HG03354 (cell line): ENCODE measurements around the gene ARHGEF18.

ENCODE experiments used
- ATAC-seq: cut with Tn5 transposase; IDR thresholded peaks from one replicate; pipeline ENCODE4 v1.9.1; 2021; ENCODE audit warnings: mild to moderate bottlenecking; ENCODE audit not compliant: unreplicated experiment, poor library complexity, severe bottlenecking

The ARHGEF18 gene

DNA sequence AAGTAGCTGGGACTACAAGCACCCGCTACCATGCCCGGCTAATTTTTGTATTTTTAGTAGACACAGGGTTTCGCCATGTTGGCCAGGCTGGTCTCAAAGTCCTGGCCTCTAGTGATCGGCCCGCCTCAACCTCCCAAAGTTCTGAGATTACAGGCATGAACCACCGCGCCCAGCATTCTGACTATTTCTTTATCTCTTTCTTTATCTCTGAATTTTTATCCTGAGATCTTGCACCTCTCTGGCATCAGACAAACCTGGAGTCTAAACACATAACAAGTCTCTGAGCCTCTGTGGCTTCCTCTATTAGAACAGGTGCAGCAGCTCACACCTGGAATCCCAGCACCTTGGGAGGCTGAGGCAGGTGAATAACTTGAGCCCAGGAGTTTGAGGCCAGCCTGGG lies 28.5 kb downstream of the ARHGEF18 start:
- no peak for ATAC-seq

DNA sequence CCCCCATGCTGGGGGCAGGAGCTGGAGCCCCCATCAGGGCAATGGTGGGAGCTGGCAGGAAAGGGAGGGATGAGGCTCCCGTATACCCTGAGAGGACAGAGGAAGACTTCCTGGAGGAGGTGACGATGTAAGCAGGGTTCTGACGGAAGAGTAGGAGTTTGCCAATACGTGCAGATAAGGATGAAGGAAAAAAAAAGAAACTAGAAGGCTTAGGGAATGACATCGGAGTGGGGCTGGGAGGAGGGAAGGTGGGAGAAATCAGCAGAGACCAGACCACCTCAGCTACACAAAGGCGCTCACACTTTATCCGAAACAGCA lies 32.3 kb downstream of the ARHGEF18 start:
- ATAC-seq = no peak

DNA sequence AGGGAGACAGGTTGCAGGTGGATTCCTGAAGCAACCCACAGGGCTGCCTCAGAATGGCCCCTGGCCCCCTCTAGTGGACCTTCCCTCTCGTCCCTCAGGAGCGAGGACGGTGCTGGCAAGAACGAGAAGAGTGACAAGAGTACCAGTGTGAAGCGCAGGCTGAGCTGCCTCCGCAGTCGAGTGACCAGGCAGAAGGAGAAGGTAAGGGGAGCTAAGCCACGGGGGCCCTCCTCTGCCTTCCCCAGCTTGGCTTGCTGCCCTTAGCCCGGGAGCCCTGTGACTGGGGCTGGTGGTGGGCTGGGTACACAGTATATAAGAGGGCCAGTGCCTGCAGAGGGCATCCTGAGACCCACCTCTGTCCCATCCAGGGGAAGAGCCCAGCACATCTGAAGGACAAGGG lies 34.0 kb downstream of the ARHGEF18 start:
- ATAC-seq = no peak

DNA sequence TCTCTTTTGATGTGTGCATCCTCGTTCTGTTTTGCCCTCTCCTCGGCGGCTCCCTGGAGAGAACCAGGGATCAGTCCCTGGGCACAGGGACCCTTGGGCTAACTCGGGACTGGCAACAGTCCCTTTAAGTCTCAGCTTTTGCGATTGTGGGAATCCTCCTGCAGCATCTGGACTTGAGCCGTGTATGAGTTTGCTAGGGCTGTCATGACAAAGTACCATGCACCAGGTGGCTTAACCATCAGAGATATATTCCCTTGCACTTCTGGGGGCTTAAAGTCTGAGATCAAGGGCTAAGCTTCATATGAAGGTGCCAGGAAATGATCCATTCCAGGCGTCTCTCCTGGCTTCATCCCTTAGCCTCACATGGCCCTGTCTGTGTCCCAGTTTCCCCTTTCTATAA lies 34.5 kb downstream of the ARHGEF18 start:
- no peak for ATAC-seq

DNA sequence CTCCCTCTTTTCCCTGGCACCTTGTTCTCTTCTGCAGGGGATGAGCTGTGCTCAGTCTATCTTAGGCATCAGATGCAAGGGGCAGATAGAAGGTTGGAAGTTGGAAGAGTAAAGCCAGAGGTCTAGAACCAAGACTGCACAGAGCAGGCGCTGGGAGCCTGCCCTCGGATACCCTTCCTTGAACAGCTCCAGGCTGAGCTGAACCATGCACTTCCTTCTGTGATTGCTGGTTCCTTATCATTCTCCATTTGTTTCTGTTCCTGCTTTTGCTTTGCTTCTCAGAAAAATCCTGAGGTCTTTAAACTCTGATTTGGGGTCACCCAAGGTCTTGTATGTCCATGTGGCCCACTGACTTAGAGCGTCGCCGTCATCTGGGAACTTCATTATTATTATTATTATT lies 36.3 kb downstream of the ARHGEF18 start:
- no peak for ATAC-seq

GRCh38 chr19:7386308-7386707 lies 37.6 kb downstream of the ARHGEF18 start:
- no peak for ATAC-seq

DNA sequence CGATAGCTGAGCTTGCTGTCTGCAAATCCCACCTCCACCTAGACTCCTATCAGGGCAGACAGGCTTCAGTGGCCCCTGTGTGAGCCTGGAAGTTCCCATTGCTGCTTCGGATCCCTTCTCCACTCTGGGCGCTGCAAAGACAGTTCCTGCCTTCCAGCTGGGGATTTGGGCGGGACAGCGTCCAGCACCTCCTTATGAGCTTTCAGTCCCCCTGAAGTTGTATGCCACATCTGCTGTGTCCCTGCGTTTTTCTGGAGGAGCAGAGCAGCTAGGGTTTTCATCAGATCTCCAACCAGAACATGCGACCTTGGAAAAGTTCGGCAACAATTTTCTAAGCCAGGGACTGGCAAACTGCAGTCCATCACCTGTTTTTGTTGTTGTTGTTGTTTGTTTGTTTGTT lies 38.0 kb downstream of the ARHGEF18 start:
- ATAC-seq = no peak

GRCh38 chr19:7391218-7391670 lies 42.5 kb downstream of the ARHGEF18 start:
- ATAC-seq = no peak

- no peak for ATAC-seq
Measured at GRCh38 chr19:7393459-7393858, 44.7 kb downstream of the ARHGEF18 start.

GRCh38 chr19:7393939-7394730 lies 45.4 kb downstream of the ARHGEF18 start:
- ATAC-seq = no peak

DNA sequence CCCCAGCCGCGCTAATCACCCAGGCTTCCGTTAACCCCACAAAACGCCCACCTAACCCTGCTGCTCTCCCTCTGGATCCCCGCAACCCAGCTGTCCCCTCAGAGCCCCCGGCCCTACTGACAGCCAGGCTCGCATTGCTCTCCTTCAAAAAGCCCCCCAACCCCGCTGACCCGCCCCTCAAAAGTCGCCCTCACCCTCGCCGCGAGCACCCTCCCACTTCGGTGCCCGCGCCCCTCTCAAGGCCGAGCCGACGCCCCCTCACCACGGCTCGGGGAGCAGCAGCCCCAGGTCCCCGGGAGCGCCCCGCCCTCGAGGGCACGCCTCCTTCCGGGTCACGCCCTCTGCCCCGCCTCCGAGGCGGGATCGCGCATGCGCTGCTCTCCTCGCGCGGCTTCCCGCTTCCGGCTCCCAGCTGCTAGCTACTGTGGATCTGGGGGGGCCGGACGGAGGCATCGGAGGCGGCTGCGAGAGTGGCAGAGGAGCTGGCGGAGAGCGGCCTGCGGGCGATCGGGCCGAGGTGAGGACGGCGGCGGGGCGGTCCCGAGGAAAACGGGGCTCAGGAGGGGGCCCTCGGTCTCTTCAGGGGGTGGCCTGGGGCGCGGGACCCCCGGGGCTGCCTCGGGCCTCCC lies 46.1 kb downstream of the ARHGEF18 start:
- ATAC-seq = peak; percentile 80

GRCh38 chr19:7395360-7396066 lies 46.8 kb downstream of the ARHGEF18 start:
- ATAC-seq = peak; percentile 22

GRCh38 chr19:7397687-7398086 lies 49.0 kb downstream of the ARHGEF18 start:
- no peak for ATAC-seq
